IMR-90 (cell line): Measurements from ENCODE around the gene RYR3. TPM values are rescaled to one million over a fixed set of nuclear protein-coding genes. Genes with fewer than 3 reads are reported as not detected.

ENCODE experiments used
- ATAC-seq: fragments of 200-7000 bp; cut with Tn5 transposase; 2 replicates; pipeline ENCODE4 v1.9.1; 2020; ENCODE audit warnings: low read depth, mild to moderate bottlenecking, moderate library complexity
- BruUV-seq: library from RNA; stranded (reverse); fragments of 400-500 nt; replicated peaks from 2 replicates; lab custom pipeline; 2021; lab: Mats Ljungman, UMichigan
- CTCF ChIA-PET: fragments of 300-600 bp; formaldehyde crosslinking; extraction: SDS; loops from one replicate; lab custom pipeline; 2021; ENCODE audit warnings: antibody characterized with exemption; lab: Yijun Ruan, JAX
- POLR2A ChIA-PET: fragments of 300-600 bp; sonication (Branson Sonifier 250); formaldehyde crosslinking; loops from one replicate; lab custom pipeline; 2022; ENCODE audit warnings: antibody characterized with exemption; ENCODE audit not compliant: unreplicated experiment; lab: Charles Lee
- DNase-seq: peaks from one replicate; pipeline ENCODE4 v3.0.0; 2013
- H2AFZ ChIP-seq: replicated peaks from 2 replicates; pipeline ENCODE3; 2013; ENCODE audit warnings: low read length, mild to moderate bottlenecking; ENCODE audit not compliant: poor library complexity
- H2AK5ac ChIP-seq: 2 replicates; pipeline ENCODE4 v1.6.1; 2013; ENCODE audit warnings: low read depth, low read length, inconsistent platforms
- H2AK9ac ChIP-seq: replicated peaks from 2 replicates; pipeline ENCODE3; 2013; ENCODE audit warnings: mild to moderate bottlenecking, low read depth, low read length, moderate library complexity; ENCODE audit not compliant: poor library complexity
- H2BK120ac ChIP-seq: 2 replicates; pipeline ENCODE4 v1.6.1; 2013; ENCODE audit warnings: low read depth, low read length, inconsistent platforms
- H2BK15ac ChIP-seq: 3 replicates; pipeline ENCODE4 v1.6.1; 2013; ENCODE audit warnings: low read depth, low read length, inconsistent platforms
- H2BK20ac ChIP-seq: 2 replicates; pipeline ENCODE4 v1.6.1; 2013; ENCODE audit warnings: low read depth, mild to moderate bottlenecking, inconsistent platforms, low read length, moderate library complexity
- H2BK5ac ChIP-seq: 2 replicates; pipeline ENCODE4 v1.6.1; 2013; ENCODE audit warnings: mild to moderate bottlenecking, low read depth, low read length, inconsistent platforms; ENCODE audit not compliant: poor library complexity, severe bottlenecking
- H3K14ac ChIP-seq: replicated peaks from 2 replicates; pipeline ENCODE4 v1.6.1; 2013; ENCODE audit warnings: low read depth, low read length, inconsistent platforms
- H3K18ac ChIP-seq: 2 replicates; pipeline ENCODE4 v1.6.1; 2013; ENCODE audit warnings: low read depth, low read length, control low read depth
- H3K23ac ChIP-seq: 2 replicates; pipeline ENCODE4 v1.6.1; 2013; ENCODE audit warnings: low read depth, low read length, inconsistent platforms
- H3K27ac ChIP-seq: 2 replicates; pipeline ENCODE4 v1.5.1; 2013; ENCODE audit warnings: mild to moderate bottlenecking, control low read depth, low read length; ENCODE audit not compliant: insufficient read depth
- H3K27me3 ChIP-seq: 2 replicates; pipeline ENCODE4 v1.6.1; 2013; ENCODE audit warnings: low read length; ENCODE audit not compliant: control insufficient read depth, insufficient read depth
- H3K36me3 ChIP-seq: 2 replicates; pipeline ENCODE4 v1.6.1; 2013; ENCODE audit warnings: low read length, mixed read lengths; ENCODE audit not compliant: control insufficient read depth, insufficient read depth
- H3K4ac ChIP-seq: 2 replicates; pipeline ENCODE4 v1.6.1; 2013; ENCODE audit warnings: low read depth, low read length, inconsistent platforms
- H3K4me1 ChIP-seq: 2 replicates; pipeline ENCODE4 v1.6.1; 2013; ENCODE audit warnings: low read length, mixed read lengths; ENCODE audit not compliant: control insufficient read depth, insufficient read depth
- H3K4me2 ChIP-seq: 2 replicates; pipeline ENCODE4 v1.6.1; 2013; ENCODE audit warnings: low read depth, mild to moderate bottlenecking, control low read depth, low read length, moderate library complexity
- H3K4me3 ChIP-seq: 2 replicates; pipeline ENCODE4 v1.5.1; 2013; ENCODE audit warnings: low read depth, mild to moderate bottlenecking, control low read depth, low read length, moderate library complexity; ENCODE audit not compliant: insufficient read depth
- H3K56ac ChIP-seq: 2 replicates; pipeline ENCODE4 v1.6.1; 2013; ENCODE audit warnings: low read length, inconsistent platforms; ENCODE audit not compliant: insufficient read depth; ENCODE audit errors: extremely low read depth
- H3K79me1 ChIP-seq, 2 experiments: 2 replicates each; pipeline ENCODE4 v1.6.1; 2013; ENCODE audit warnings: low read length in 2 of 2, inconsistent platforms in 1 of 2, low read depth in 1 of 2
- H3K9ac ChIP-seq: 2 replicates; pipeline ENCODE4 v1.6.1; 2013; ENCODE audit warnings: low read depth, low read length, control low read depth
- H3K9me1 ChIP-seq: 2 replicates; pipeline ENCODE4 v1.6.1; 2013; ENCODE audit warnings: low read length, inconsistent platforms; ENCODE audit not compliant: insufficient read depth
- H3K9me3 ChIP-seq: 2 replicates; pipeline ENCODE4 v1.6.1; 2013; ENCODE audit warnings: low read length; ENCODE audit not compliant: control insufficient read depth, insufficient read depth
- H4K20me1 ChIP-seq: 2 replicates; pipeline ENCODE4 v1.6.1; 2013; ENCODE audit warnings: low read length, inconsistent platforms; ENCODE audit not compliant: insufficient read depth
- H4K5ac ChIP-seq: 2 replicates; pipeline ENCODE4 v1.6.1; 2013; ENCODE audit warnings: mild to moderate bottlenecking, low read depth, low read length, control low read depth
- H4K8ac ChIP-seq, 2 experiments: 2 replicates each; pipeline ENCODE4 v1.6.1; 2013; ENCODE audit warnings: low read depth in 2 of 2, low read length in 2 of 2, control low read depth in 1 of 2, inconsistent platforms in 1 of 2
- H4K91ac ChIP-seq: 2 replicates; pipeline ENCODE4 v1.6.1; 2013; ENCODE audit warnings: low read depth, low read length, inconsistent platforms; ENCODE audit not compliant: insufficient read depth
- CEBPB ChIP-seq: IDR thresholded peaks from 2 replicates; pipeline ENCODE4 v1.6.1; 2012; ENCODE audit warnings: low read depth, low read length, improper control_type of control experiment
- NFE2L2 ChIP-seq: fragments of 150-350 bp; IDR thresholded peaks from 2 replicates; pipeline ENCODE4 v1.6.1; 2016; ENCODE audit warnings: low read depth, mild to moderate bottlenecking, low read length
- WGBS, 2 experiments: methylation state at CpG; one replicate each; pipeline versions ENCODE4 v1.1.5 to v1.1.7; 2013; ENCODE audit warnings: missing lambda C conversion rate in 2 of 2; ENCODE audit not compliant: insufficient read length in 1 of 2; ENCODE audit errors: extremely low coverage in 2 of 2; 5-methylcytosine and 5-hydroxymethylcytosine counted together
- dilution Hi-C: fragments of 300-500 bp; cut with HindIII; formaldehyde crosslinking; loops from one replicate; pipeline ENCODE4 v1.14.3; 2018; ENCODE audit warnings: low sequenced_read_pairs; ENCODE audit not compliant: unreplicated experiment
- in situ Hi-C: fragments of 300-500 bp; cut with MboI; formaldehyde crosslinking; loops from 3 replicates; pipeline ENCODE4 v1.14.3; 2019; ENCODE audit warnings: low sequenced_read_pairs, inconsistent platforms, mixed read lengths
- intact Hi-C: fragments of 100-400 bp; cut with micrococcal nuclease; formaldehyde crosslinking; loops from 2 replicates; pipeline ENCODE4 v1.10.0; 2022
- polyA plus RNA-seq, 3 experiments: library from polyadenylated mRNA; depleted of rRNA; stranded (reverse); fragments of >200 nt; gene quantifications; 2 replicates each; pipeline ENCODE4 v1.2.3, GENCODE V29; 2012; ENCODE audit warnings: low replicate concordance in 1 of 3
- total RNA-seq: library from RNA; depleted of rRNA; stranded (reverse); fragments of >200 nt; gene quantifications from 2 replicates; pipeline ENCODE4 v1.2.3, GENCODE V29; 2012
- TF ChIP-seq, protein P1 (sequence below): conservative IDR thresholded peaks from 2 replicates; pipeline ENCODE4 v1.5.1; 2012; ENCODE audit warnings: mild to moderate bottlenecking, low read depth, low read length, improper control_type of control experiment

RYR3 gene
- total and polyA plus RNA-seq, 2 of the 4 experiments (the other 2 are of a cell fraction) = 0.18 TPM; not detected in 1

- Histone ChIP-seq H4K91ac (no peak overlapping the region), H2BK15ac (no peak overlapping the region), H3K4me1 (no peaks in the 10 kb centered on the region), H3K9ac (no peak overlapping the region), H2AK5ac (no peak overlapping the region), H2BK120ac (no peak overlapping the region), H3K9me3 (no peaks in the 10 kb centered on the region), H4K5ac (no peak overlapping the region), H3K18ac (no peak overlapping the region), H2AFZ (no peak overlapping the region), H2BK5ac (no peak overlapping the region), H3K9me1 (no peaks in the 10 kb centered on the region), H3K27ac (no peak overlapping the region), H3K4ac (no peak overlapping the region), H2BK20ac (no peak overlapping the region), H3K14ac (no peak overlapping the region), H3K79me1 (no peaks in the 10 kb centered on the region), H4K8ac (no peak overlapping the region), H3K4me3 (no peak overlapping the region), H2AK9ac (no peak overlapping the region), H3K56ac (no peak overlapping the region), H4K20me1 (no peaks in the 10 kb centered on the region), H3K4me2 (no peak overlapping the region), H3K23ac (no peak overlapping the region), H3K27me3 (peaks cover 9% of the 10 kb centered on the region; the same call in 1 of the 2 replicates), H3K36me3 (no peaks in the 10 kb centered on the region)
- CTCF ChIA-PET = no interaction called here
- TF ChIP-seq CEBPB (no peak), NFE2L2 (no peak)
- TF ChIP-seq, protein P1, sequence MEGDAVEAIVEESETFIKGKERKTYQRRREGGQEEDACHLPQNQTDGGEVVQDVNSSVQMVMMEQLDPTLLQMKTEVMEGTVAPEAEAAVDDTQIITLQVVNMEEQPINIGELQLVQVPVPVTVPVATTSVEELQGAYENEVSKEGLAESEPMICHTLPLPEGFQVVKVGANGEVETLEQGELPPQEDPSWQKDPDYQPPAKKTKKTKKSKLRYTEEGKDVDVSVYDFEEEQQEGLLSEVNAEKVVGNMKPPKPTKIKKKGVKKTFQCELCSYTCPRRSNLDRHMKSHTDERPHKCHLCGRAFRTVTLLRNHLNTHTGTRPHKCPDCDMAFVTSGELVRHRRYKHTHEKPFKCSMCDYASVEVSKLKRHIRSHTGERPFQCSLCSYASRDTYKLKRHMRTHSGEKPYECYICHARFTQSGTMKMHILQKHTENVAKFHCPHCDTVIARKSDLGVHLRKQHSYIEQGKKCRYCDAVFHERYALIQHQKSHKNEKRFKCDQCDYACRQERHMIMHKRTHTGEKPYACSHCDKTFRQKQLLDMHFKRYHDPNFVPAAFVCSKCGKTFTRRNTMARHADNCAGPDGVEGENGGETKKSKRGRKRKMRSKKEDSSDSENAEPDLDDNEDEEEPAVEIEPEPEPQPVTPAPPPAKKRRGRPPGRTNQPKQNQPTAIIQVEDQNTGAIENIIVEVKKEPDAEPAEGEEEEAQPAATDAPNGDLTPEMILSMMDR = no peak
- ATAC-seq (no peak), DNase-seq (no peak)
- intact Hi-C loops = no loop called here
- WGBS, 2 experiments = no CpG with 5 or more reads among the region's 5 CpGs
- POLR2A ChIA-PET = no interaction called here
- BruUV-seq = no TSS peak
- in situ Hi-C loops = no loop called here
- dilution Hi-C loops = no loop called here
Measured at GRCh38 chr15:33794453-33794852, 483.7 kb downstream of the RYR3 start.
